NCI-H774 (cell line): Measurements from ENCODE around the gene PRKG1.

Experiments used
- DNase-seq: peaks from one replicate; lab custom pipeline; 2025; lab: John Stamatoyannopoulos, UW

PRKG1 gene

DNA sequence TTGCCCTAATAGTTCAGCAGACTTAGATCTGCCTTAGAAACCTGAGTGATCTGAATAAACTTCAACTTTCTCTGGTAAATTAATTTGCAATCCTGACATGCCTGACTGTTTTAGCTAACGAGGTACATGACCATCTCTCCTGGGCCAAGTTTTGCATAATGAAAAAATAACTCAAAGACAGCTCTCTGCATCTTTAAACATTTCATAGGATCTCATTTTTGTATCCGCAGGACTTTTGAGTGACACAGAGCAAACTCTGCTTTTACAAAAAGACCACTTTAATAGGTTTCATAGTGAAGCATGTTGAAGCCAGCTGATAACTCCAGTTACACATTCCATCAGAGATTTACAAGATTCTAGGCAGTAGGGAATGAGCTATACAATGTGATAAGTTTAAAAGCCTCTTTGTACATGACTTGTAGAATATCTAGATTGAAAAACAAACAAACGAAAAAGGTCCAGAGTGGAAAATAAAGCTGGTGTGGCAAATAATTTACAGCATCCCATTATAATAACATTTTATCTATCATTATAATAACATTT lies 2.1 kb downstream of the PRKG1 start:
- no peak for DNase-seq

DNA sequence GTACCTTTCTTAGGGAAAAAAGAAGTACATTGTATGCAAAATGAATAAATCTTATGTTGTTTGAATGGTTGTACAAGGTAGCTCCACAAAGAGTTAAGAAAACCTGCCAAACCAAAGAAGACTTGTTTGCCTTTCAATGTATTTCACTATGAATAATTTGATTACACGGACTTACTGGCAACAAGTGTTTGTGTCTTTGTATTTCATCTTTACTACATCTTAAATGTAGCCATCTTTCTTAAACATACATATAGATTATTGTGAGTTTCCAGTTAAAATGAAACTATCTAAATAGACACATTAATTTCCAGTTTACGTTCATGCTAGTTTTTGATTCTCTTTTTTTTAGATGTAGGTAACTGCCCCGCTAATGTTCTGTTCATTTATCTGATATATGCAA lies 2.8 kb downstream of the PRKG1 start:
- DNase-seq: no peak

DNA sequence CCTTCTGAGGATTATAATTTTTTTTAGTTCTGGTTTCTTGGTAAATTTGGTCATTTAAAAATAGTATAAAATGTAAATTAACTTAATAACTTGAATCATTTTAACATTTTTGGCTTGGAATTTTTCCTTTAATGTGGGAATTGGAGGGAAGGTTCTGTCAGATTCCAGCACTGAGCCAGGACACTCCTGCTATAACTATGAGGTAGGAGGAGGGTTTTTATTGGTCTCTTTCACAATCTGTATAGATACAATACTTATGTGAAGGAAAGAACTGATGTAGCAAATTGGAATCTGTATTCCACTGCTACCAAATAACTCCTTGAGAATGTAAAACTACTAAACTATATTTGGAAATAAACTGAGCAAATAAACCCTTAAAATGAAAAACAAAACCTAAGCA lies 3.2 kb downstream of the PRKG1 start:
- DNase-seq: no peak

DNA sequence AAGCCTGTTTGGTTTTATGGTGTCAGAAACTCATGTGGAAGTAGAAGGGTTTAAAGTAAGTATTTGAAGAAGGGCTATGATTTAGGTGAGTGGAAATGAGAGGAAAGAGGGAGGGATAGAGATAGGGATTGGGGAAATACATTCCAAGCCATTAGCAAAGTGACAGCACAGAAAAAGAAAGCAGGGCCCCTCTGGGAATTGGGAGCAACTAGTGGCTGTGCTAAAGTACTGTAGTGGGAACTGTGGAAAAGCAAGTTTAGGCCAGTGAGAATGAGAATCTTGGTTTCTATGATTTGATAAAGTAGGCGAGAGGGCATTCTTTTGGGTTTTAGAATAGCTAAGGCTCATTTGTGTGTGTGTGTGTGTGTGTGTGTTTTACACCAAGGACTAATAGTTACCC lies 5.0 kb downstream of the PRKG1 start:
- no peak for DNase-seq

DNA sequence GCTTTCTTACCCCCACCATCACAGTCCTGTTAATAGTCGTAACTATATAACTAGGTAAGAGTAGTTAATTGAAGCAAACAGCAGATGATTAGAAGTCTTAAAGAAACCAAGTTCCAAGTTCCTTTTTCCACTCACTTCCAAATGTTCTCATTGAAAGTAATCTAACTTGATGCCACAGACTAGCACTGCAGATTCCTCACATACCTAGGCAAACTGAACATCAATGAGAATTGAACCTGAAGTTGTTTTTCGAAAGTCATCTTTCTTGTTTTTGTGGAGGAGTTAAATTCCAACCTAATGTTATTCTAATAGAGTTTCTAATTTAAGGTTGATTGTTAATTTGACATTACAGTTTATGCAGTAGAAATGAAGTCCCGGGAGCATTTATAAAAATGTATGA lies 5.5 kb downstream of the PRKG1 start:
- no peak for DNase-seq

DNA sequence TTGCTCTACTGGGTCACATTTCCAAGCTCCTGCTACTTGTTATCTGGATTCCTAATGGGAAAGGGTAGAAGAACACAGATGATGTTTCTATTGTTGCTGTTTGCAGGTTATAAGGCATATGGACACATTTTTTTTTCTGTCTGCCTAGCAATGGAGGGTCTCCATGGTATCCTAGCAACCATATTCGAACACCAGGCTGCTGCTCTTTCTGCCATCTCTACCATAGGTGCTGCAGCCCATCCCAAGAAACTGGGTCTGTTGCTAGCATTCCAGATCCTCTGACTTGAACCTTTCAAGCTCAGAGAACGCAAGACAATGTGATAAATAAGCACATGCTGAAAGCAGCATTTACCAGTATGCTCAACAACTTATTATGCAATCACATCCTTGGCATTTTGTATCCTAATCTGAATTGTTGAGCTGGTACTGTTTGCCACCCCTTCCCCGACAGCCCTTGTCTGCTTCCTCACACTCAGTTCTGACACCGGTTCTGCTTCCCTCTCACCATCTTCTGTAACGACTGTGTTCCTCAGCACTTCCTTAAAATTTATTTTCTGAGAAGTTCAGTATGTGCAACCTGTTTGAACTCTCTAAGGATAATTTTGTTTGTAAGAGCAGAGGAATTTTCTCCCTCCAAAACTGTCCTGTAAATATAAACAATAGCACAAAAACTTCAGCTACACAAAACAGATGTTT lies 6.2 kb downstream of the PRKG1 start:
- DNase-seq: no peak

DNA sequence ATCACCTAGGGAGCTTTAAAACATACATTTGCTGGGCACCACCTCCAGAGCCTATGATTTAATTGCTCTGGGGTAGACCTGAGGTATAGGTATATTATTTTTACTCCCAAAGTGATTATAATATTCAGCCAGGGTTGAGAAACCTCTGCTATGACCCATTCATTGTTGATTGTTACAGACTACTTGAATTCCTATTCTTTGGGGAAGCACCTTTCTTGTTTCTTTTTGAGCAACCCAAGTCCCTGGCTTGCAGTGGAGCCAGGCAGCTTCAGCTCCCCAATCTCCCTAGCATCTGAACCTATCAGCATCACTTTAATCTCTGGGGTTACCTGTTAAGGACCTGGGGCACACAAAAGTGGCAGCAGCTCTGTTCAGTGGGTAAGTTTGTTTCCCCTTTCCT lies 8.6 kb downstream of the PRKG1 start:
- DNase-seq: no peak

DNA sequence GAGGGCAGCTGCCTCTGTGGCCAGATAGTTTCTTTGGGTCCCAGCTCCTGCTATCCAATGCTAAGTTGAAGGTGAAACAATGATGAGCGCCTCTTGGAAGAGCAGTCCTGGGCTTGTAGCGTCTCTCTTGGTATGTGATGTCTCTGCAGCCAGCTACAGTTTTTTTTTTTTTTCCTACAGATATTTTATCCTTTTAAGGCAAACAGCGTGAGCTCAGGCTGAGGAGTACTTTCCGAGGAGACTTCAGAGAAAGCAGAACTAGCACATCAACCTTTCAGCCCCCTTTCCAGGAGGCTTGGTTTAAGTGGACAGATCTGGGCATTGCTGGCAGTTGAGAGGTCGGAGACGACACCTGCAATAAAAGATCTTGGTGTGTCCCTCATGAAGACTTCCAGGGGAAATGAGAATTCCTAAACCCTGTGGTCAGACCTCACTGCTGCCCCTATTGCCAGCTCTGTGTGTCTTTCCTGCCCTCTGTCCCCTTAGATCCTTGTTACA lies 9.1 kb downstream of the PRKG1 start:
- DNase-seq: no peak

DNA sequence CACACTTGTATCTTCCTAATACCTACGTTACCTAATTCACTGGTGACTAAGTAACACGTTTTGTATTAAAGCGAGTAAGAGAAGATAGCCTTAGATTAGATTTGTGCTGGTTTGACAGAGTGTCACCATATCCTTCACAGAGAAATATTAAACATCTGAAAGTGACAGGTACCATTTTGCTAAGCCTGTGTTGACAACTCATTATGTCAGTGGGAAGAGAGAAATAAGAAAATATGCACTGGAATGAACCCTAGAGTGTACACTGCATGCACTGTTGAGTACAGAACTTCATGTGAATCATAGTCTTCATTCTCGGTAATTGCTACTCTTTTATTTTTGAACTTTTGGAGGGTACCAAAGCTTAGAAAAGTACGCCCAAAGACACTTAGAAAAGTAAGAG lies 10.9 kb downstream of the PRKG1 start:
- DNase-seq: no peak

DNA sequence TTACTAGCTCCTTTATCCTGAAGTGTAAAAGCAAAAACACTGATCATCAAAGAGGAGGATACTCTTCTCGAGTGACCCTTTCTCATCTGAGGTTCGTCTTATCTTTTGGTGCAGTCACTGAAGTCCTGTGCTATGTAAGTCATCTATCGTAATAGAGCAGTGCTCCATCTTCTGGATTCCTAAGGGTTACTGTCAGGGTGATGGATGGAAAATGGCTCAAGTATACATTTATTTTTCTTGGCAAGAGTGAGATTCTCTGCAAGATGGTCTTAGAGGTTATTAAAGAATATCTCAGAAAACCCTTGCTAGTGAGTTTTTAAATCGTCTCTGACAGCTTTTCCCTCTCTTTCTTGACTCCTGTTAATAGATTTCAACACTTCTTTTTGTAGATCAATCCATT lies 12.4 kb downstream of the PRKG1 start:
- DNase-seq: no peak

DNA sequence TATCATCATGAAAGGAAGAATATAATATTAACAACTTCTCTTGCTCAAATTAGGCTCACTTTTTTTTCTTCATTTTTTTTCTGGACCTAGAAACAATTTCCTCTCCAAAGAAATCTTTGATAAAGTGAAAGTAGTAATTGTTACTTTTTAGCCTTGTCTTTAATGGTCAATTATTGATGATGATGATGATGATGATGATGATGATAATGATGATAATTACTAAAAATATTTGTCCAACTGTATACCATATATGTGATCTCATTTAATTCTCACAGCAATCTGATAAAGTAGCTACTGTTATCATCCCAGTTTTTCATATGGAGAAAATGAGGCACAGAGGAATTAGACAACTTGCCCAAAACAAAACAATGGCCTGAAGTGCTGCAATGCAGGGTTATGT lies 12.8 kb downstream of the PRKG1 start:
- no peak for DNase-seq

DNA sequence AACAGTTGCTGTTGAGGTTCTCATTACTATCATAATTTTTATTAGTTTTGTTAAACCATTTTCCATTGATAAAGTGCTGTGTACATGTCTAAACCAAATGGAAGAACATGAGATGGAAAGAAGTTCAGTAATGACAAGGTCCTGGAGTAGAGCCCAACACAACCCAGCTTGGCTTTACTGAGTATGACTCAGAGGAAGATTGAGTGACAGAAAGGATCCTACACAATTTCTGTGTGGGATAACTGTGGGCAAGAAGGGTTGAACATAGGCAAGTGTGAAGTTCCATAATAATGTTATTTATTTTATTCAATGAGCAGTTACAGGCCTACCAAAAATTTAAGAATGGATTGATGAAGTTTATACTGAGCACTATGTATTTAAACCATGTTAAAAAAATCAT lies 15.9 kb downstream of the PRKG1 start:
- no peak for DNase-seq

DNA sequence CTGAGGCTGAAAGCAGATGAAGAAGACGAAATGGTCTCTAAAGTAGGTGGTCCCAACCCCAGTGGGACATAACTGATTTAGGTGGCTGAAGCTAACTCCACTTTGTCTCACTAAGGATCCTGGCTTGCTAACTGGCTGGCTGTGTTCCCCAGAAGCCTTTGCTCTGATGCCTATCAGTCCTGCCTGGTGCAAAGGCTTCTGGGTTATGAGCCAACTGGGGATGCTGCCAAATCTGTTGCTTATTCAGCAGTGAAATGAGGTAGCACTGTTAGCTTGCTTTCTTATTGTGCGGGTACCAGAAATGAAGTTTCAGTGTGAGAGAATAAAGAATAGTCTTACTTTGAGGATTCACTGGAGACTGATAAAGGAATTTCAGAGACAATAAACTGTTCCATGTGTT lies 18.1 kb downstream of the PRKG1 start:
- no peak for DNase-seq

DNA sequence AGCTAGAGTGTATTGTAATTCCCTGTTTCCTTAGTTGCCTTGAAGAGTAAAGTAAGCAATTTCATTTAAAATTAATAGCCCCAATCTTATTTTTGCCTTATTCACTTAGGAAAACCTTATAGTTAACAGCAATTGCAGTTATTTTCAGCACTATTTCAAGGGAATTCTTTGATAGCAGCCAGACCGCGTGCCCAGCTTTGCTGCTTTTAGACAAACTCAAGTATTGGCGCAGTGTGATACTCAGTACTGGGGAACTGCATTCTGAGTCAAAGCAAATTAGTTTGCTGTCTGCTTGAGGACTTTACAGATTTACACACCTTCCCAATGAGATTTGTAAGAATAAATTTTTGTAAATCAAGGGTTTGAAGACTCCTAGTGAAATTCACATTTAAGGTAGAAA lies 21.2 kb downstream of the PRKG1 start:
- no peak for DNase-seq

DNA sequence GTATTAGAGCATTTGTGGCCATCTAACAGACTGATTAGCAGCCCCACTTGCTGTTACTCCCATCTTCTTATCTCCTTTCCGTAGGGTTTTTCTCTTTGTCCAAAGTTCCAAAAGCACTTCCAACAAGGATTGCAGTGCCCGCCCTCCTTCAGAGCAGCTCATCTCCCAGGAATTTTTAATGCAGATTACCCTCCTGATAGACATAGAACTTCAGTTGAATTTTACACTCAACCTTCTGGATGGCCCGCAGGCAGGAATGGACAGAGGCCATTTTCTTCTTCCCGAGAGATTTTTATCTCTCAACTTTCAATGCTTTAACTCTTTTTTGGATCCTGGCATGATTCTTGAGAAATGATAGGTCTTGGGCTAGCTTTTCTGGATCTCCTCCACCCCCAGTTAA lies 23.3 kb downstream of the PRKG1 start:
- no peak for DNase-seq

DNA sequence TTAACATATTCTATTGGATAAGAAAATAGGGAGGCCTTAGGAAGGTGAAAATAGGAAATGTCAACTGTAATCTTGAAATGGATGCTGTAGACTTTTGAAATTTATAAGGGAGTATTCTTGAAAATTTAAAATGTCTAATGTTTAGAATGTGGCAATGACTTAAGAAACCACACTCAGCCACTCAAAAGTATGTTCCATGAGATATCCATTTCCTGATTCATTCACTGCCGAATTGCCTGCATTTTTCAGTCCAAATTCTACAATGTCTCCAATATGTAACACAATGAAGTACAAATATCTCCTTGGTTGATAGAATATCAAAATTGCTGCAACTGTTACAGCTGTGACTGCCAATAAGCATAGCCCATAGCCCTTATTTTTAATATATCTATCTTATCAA lies 25.9 kb downstream of the PRKG1 start:
- DNase-seq: no peak

DNA sequence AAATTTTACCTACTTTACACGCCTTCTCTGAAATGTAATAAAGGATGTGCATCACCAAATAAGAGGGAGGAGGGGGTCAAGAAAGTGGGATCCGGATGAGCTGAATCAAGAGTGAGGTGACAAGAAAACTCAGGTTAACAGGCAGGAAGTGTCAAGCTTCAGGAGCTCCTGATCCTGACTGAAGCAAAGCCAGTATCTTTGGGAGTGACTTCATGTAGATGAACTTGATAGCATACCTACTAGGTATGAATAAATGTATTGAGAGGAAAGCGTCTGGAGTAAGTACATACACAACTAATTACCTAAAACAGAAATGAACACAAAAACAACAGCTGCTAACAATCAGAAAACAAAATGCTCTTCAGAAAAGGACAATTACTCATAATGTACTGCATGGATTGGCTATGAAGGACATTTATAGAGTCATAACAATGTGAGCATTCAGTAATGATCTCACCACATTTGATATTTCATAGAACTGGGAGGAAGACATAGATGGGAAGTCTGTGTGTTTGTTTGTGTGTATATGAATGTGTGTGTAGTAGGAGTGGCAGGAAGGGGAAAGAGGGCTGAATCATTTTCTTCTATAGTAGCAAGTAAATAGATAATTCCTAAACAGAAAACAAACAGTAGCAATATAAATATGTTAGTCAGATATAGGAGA lies 29.4 kb downstream of the PRKG1 start:
- DNase-seq: no peak

DNA sequence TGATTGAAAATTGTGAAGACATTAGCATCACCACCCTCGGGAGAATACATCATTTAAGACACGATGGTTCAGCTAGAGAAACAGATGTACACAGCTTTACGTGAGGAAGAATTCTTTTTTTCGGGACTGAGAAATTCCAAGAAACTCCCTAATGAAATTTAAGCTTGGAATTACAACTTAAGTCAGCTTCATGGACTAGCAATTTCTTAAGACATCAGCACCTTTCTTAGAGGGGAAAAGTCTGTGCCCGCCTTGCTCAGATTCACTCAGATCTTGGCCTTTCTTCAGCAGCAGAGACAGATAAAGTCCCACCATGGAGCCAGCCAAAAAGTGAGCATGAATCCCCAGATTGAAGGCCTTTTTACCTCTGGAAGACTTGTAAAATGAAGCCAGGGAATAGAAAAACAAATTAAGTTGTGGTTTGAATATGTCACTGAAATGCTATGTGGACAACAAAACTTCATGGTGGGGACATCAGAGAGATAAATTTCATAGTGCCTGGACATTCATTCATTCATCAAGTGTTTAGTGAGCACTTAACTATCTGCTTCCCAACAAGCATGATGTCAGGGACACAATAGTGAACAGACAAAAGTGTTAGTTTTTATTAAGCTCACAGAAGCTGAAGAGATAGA lies 32.1 kb downstream of the PRKG1 start:
- DNase-seq: no peak

DNA sequence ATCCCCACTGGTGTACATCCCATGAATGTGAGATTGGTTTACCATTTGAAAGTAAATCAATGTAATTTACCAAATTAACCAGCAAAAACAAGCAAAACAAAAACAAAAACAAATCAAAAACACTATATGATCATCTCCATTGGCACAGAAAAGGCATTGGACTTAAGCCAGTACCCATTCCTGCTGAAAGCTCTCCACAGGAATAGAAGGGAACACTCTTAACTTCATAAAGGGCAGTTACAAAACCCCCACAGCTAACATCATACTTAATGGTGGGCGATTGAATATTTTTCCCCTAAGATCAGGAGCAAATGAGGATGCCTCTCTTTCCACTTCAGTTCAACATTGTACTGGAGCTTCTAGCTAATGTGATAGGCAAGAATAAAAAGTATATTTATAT lies 34.1 kb downstream of the PRKG1 start:
- DNase-seq: no peak

DNA sequence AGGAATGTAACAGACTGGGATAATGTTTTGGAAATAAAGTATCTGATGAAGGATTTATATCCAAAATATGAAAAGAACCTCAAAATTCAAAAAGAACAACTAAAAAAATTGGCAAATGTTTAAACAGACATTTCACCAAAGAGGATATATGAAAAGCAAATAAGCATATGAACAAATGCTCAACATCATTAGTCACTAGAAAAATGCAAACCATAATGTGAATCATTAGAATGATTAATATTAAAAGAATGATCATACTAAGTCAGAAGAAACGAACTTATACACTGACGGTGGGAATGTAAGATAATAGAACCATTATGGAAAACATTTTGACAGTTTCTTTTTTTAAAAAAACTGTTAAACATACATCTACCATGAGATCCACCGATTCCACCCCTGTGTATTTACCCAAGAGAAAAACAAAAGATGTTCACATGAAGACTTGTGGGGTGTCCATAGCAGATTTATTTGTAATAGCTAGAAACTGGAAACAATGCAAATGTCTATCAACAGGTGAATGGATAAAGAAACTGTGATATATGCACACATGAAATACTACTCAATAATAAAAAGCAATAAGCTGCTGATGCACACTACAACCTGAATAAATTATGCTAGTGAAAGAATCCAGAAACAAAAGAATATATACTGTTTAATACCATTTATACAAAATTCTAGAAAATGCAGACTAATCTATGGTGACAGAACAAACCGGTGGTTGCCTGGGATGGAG lies 35.7 kb downstream of the PRKG1 start:
- DNase-seq: no peak

DNA sequence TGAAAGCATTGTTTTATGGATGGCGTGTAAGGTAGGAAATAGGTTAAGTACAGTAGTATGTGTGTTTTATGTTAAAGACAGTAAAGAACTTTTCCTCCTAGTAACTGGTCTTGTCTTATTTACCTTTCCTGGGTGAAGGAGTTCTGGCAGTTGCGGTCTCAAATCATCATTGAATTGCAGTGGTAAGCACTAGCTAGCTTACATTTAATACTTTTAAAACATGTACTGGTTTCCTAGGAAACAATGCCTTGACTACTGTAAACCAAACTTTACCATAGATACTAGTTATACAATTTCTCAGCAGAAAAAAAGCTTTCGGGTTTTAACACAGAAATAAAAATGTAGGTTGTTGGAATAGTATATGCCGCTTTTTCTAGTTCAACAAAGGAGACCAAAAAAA lies 37.7 kb downstream of the PRKG1 start:
- DNase-seq: no peak

DNA sequence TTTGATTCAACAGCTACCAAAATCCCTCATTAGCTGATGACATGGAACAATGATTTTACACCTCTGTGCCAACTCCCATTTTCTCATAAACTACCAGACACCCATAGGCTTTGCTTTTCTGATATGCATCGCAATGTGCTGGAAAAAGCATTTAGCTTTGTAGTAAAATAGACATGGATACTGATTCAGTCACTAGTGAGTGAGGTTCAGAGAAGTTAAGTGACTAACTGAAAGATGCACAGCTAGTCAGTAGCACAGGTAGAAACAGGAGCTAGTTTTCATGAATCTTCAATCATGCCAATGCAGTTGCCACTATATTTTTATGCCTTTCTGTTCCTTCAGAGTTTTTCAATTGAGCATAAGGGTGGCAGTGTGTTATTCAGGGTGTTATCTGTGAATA lies 38.7 kb downstream of the PRKG1 start:
- no peak for DNase-seq
